Endothelial cell of umbilical vein (primary cell): Measurements from ENCODE around the gene MOB4. TPM values are rescaled to one million over a fixed set of nuclear protein-coding genes. Genes with fewer than 3 reads are reported as not detected.
"Not testable (repeated sequence)": the region's sequence is repeated elsewhere in the genome, so short reads cannot be mapped to it uniquely, and the experiment has no call there.

Experiments used
- BruUV-seq: library from RNA; stranded (reverse); fragments of 400-500 nt; replicated peaks from 2 replicates; lab custom pipeline; 2021; lab: Mats Ljungman, UMichigan
- CTCF ChIA-PET: fragments of 300-600, 350-600 bp; sonication (Branson Sonifier 250); formaldehyde crosslinking; loops from one replicate; lab custom pipeline; 2021; ENCODE audit warnings: antibody characterized with exemption, inconsistent platforms; lab: Charles Lee
- POLR2A ChIA-PET: fragments of 300-600, 350-600 bp; sonication (Branson Sonifier 250); formaldehyde crosslinking; loops from one replicate; lab custom pipeline; 2021; ENCODE audit warnings: antibody characterized with exemption, inconsistent platforms; lab: Charles Lee
- DNase-seq: peaks from one replicate; pipeline ENCODE4 v3.0.0-alpha.2; 2011; ENCODE audit warnings: low read depth, low spot score
- FAIRE-seq: peaks from 2 replicates; lab custom pipeline; 2011; peaks lifted over from hg19 to GRCh38; lab: Jason Lieb, UNC
- H2AFZ ChIP-seq: 2 replicates; pipeline ENCODE4 v1.6.0; 2012; ENCODE audit warnings: low read depth, low read length, control low read depth, inconsistent platforms
- H3K27ac ChIP-seq: 2 replicates; pipeline ENCODE4 v1.5.1; 2011; ENCODE audit warnings: low read depth, mild to moderate bottlenecking, control low read depth, low read length, moderate library complexity; ENCODE audit not compliant: insufficient read depth
- H3K27me3 ChIP-seq, 2 experiments: 2 replicates each; pipeline versions ENCODE4 v1.6.0 to v1.6.1; 2011; ENCODE audit warnings: low read length in 2 of 2, mixed read lengths in 1 of 2; ENCODE audit not compliant: control insufficient read depth in 2 of 2, insufficient read depth in 2 of 2
- H3K36me3 ChIP-seq, 2 experiments: 2 replicates in 1 of 2; 3 replicates in 1 of 2; pipeline ENCODE4 v1.5.1; 2011; ENCODE audit warnings: low read length in 2 of 2, mild to moderate bottlenecking in 1 of 2, moderate library complexity in 1 of 2; ENCODE audit not compliant: control insufficient read depth in 2 of 2, insufficient read depth in 2 of 2; ENCODE audit errors: extremely low read depth in 1 of 2
- H3K4me1 ChIP-seq: 3 replicates; pipeline ENCODE4 v1.5.1; 2011; ENCODE audit warnings: mild to moderate bottlenecking, low read length; ENCODE audit not compliant: control insufficient read depth, insufficient read depth; ENCODE audit errors: extremely low read depth
- H3K4me2 ChIP-seq: 2 replicates; pipeline ENCODE4 v1.6.1; 2011; ENCODE audit warnings: low read length, control low read depth, mixed read lengths; ENCODE audit not compliant: insufficient read depth
- H3K4me3 ChIP-seq, 3 experiments: fragments of 200-600 bp in 1 of 3; sonication (generic), shearing (Covaris generic) in 1 of 3; replicated peaks in 1 of 3; 2 replicates each; pipeline ENCODE4 v1.5.1; 2011 to 2016; ENCODE audit warnings: control low read depth in 3 of 3, low read length in 3 of 3, mild to moderate bottlenecking in 2 of 3, inconsistent platforms in 1 of 3, low read depth in 1 of 3, moderate library complexity in 1 of 3; ENCODE audit not compliant: insufficient read depth in 1 of 3
- H3K79me2 ChIP-seq: 2 replicates; pipeline ENCODE4 v1.6.0; 2012; ENCODE audit warnings: low read length, inconsistent platforms; ENCODE audit not compliant: control insufficient read depth, insufficient read depth
- H3K9ac ChIP-seq: replicated peaks from 2 replicates; pipeline ENCODE3; 2011; ENCODE audit warnings: low read length, control low read depth; ENCODE audit not compliant: insufficient read depth; ENCODE audit errors: extremely low read depth
- H3K9me1 ChIP-seq: replicated peaks from 3 replicates; pipeline ENCODE4 v1.6.0; 2011; ENCODE audit warnings: mild to moderate bottlenecking, low read length; ENCODE audit not compliant: control insufficient read depth, insufficient read depth; ENCODE audit errors: extremely low read depth
- H3K9me3 ChIP-seq: replicated peaks from 2 replicates; pipeline ENCODE4 v1.5.1; 2012; ENCODE audit warnings: low read length, inconsistent platforms; ENCODE audit not compliant: control insufficient read depth, insufficient read depth
- H4K20me1 ChIP-seq: replicated peaks from 2 replicates; pipeline ENCODE3; 2011; ENCODE audit warnings: mild to moderate bottlenecking, low read length; ENCODE audit not compliant: control insufficient read depth, insufficient read depth; ENCODE audit errors: extremely low read depth
- EZH2 ChIP-seq: IDR thresholded peaks from 2 replicates; pipeline ENCODE4 v1.6.1; 2012; ENCODE audit warnings: borderline replicate concordance, low read depth, mild to moderate bottlenecking, moderate library complexity, low read length, inconsistent platforms; ENCODE audit not compliant: severe bottlenecking
- FOS ChIP-seq: IDR thresholded peaks from 2 replicates; pipeline ENCODE4 v1.6.1; 2011; ENCODE audit warnings: mild to moderate bottlenecking, low read length, moderate library complexity, borderline replicate concordance; ENCODE audit not compliant: insufficient read depth
- GATA2 ChIP-seq: IDR thresholded peaks from 2 replicates; pipeline ENCODE4 v1.7.0; 2011; ENCODE audit warnings: low read depth, mild to moderate bottlenecking, moderate library complexity, mixed read lengths, low read length; ENCODE audit not compliant: insufficient read length, insufficient read depth
- JUN ChIP-seq: IDR thresholded peaks from 2 replicates; pipeline ENCODE4 v1.6.1; 2011; ENCODE audit warnings: borderline replicate concordance, low read depth; ENCODE audit not compliant: insufficient read length, insufficient read depth
- MYC ChIP-seq: IDR thresholded peaks from one replicate; pipeline ENCODE4 v1.6.1; 2011; ENCODE audit warnings: mild to moderate bottlenecking, low read depth, low read length
- POLR2A ChIP-seq: IDR thresholded peaks from 2 replicates; pipeline ENCODE4 v1.6.1; 2012; ENCODE audit warnings: low read depth, mild to moderate bottlenecking, control low read depth, low read length
- POLR2AphosphoS5 ChIP-seq: IDR thresholded peaks from 2 replicates; pipeline ENCODE4 v1.6.1; 2012; ENCODE audit warnings: low read depth, mild to moderate bottlenecking, control low read depth, low read length, moderate library complexity; ENCODE audit not compliant: insufficient read depth
- dilution Hi-C: fragments of 300-500 bp; cut with MboI; formaldehyde crosslinking; loops from one replicate; pipeline ENCODE4 v1.15.0; 2019; ENCODE audit warnings: low sequenced_read_pairs; ENCODE audit not compliant: extremely low pct_ligation_motif_present
- intact Hi-C: fragments of 100-400 bp; cut with micrococcal nuclease; formaldehyde crosslinking; loops from one replicate; pipeline ENCODE4 v1.10.0; 2022
- polyA plus RNA-seq, 4 experiments: library from polyadenylated mRNA; depleted of rRNA in 3 of 4; stranded (reverse) in 3 of 4; unstranded in 1 of 4; fragments of >200 nt; gene quantifications; 2 replicates each; pipeline versions ENCODE4 v1.2.1 to v1.2.3, GENCODE V29; 2011 to 2012; ENCODE audit warnings: missing spikeins in 1 of 4
- total RNA-seq: library from RNA; stranded (reverse); gene quantifications from 2 replicates; pipeline ENCODE4 v1.2.3, GENCODE V29; 2021
- TF ChIP-seq, protein P1 (sequence below): IDR thresholded peaks from 2 replicates; pipeline ENCODE4 v1.6.1; 2011; ENCODE audit not compliant: insufficient read depth, insufficient read length
- TF ChIP-seq, protein P2 (sequence below), 2 donors: IDR thresholded peaks; 1 replicate in 1 of 2; 2 replicates in 1 of 2; pipeline ENCODE4 v1.5.1; 2011; ENCODE audit warnings: low read length in 2 of 2, mild to moderate bottlenecking in 2 of 2, moderate library complexity in 2 of 2, control low read depth in 1 of 2, inconsistent platforms in 1 of 2, low read depth in 1 of 2; ENCODE audit not compliant: insufficient read depth in 1 of 2; ENCODE audit errors: extremely low read depth in 1 of 2

Gene MOB4
- total and polyA plus RNA-seq, 2 donors (not counting 3 experiments of a cell fraction or from before 2014, with no cell fraction given) = 23.9 to 27.9 TPM

DNA sequence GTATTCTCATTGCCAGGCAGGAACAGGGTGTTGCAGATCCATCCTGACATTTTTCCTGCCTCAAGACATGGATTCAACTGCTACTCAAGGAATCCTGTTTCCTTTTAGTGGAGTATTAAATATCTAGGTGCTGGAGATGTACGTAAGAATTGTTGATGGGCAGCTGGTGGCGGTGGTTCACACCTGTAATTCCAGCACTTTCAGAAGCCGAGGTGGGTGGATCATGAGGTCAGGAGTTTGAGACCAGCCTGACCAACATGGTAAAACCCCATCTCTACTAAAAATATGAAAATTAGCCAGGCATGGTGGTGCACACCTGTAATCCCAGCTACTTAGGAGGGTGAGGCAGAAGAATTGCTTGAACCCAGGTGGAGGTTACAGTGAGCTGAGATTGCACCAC is 31.6 kb upstream of the MOB4 start:
- H3K4me3 ChIP-seq, BruUV-seq, H4K20me1 ChIP-seq, H3K9ac ChIP-seq, POLR2A ChIA-PET, dilution Hi-C loops, H3K27me3 ChIP-seq, H2AFZ ChIP-seq, H3K36me3 ChIP-seq, H3K27ac ChIP-seq, H3K4me2 ChIP-seq, H3K79me2 ChIP-seq, H3K9me1 ChIP-seq, FAIRE-seq, H3K9me3 ChIP-seq, CTCF ChIA-PET, H3K4me1 ChIP-seq, intact Hi-C loops, DNase-seq: not testable (repeated sequence)

DNA sequence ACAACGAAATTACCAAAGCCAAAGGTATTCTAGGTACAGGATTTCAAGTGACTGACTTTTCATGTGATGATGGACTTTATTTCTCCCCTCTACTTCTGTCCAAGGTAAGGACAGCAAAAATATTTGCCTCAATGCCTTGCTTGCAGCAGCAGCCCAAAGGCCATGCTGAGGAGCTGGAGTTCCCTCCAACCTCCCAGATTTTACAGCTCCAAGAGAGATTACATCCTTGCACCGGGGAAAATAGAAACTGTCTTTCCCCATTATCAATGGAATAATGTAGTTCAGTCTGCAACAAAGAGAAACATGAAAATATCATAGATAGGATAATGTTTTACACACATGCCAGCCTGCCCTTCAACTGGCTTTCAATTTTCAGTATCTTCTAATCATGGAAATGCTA is 29.7 kb upstream of the MOB4 start:
- no TSS peak for BruUV-seq

More for the DNA sequence above, 29.7 kb upstream of the MOB4 start:
- dilution Hi-C loops (no loop called here), intact Hi-C loops (loop anchor here (5.0 kb wide), 1 partner anchor 84 kb away; no protein-coding TSS in a partner anchor)
- Histone ChIP-seq H3K27ac (no peak overlapping the region), H3K79me2 (peaks cover 2% of the 10 kb centered on the region), H3K4me2 (no peak overlapping the region), H3K9ac (no peak overlapping the region), H3K4me1 (no peaks in the 10 kb centered on the region), H3K36me3 (peaks cover 14 to 15% of the 10 kb centered on the region in 2 experiments), H4K20me1 (no peaks in the 10 kb centered on the region), H3K9me3 (peaks cover 2% of the 10 kb centered on the region), H3K4me3 (no peak overlapping the region), H3K9me1 (no peaks in the 10 kb centered on the region), H2AFZ (no peak overlapping the region), H3K27me3 (no peaks in the 10 kb centered on the region)
- no peak for FAIRE-seq
- TF ChIP-seq, protein P1, sequence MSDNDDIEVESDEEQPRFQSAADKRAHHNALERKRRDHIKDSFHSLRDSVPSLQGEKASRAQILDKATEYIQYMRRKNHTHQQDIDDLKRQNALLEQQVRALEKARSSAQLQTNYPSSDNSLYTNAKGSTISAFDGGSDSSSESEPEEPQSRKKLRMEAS = no peak
- TF ChIP-seq JUN (no peak), FOS (no peak), MYC (no peak), EZH2 (no peak), GATA2 (no peak), POLR2A (no peak), POLR2AphosphoS5 (no peak)
- TF ChIP-seq, protein P2, sequence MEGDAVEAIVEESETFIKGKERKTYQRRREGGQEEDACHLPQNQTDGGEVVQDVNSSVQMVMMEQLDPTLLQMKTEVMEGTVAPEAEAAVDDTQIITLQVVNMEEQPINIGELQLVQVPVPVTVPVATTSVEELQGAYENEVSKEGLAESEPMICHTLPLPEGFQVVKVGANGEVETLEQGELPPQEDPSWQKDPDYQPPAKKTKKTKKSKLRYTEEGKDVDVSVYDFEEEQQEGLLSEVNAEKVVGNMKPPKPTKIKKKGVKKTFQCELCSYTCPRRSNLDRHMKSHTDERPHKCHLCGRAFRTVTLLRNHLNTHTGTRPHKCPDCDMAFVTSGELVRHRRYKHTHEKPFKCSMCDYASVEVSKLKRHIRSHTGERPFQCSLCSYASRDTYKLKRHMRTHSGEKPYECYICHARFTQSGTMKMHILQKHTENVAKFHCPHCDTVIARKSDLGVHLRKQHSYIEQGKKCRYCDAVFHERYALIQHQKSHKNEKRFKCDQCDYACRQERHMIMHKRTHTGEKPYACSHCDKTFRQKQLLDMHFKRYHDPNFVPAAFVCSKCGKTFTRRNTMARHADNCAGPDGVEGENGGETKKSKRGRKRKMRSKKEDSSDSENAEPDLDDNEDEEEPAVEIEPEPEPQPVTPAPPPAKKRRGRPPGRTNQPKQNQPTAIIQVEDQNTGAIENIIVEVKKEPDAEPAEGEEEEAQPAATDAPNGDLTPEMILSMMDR (IDR thresholded peaks at IDR 0.05; ENCODE audit: extremely low read depth in 1 of 2, insufficient read depth in 1 of 2, low read depth in 1 of 2, low read length in 2 of 2) = no peak
- CTCF ChIA-PET = no interaction called here
- POLR2A ChIA-PET = no interaction called here
- DNase-seq = no peak
